Chondrocyte (in vitro differentiated cells): ENCODE measurements around the gene P2RY8. TPM values are rescaled to one million over a fixed set of nuclear protein-coding genes. Genes with fewer than 3 reads are reported as not detected.
A peak's percentile ranks its signal among the peaks of the same experiment; 100 is the strongest.

Source experiments
- DNase-seq: peaks from one replicate; pipeline ENCODE4 v3.0.0; 2021; ENCODE audit warnings: mixed read lengths, low spot score
- H3K27ac Mint-ChIP-seq: one replicate; pipeline ENCODE4 v1.8.0; 2021; ENCODE audit warnings: mild to moderate bottlenecking, moderate library complexity, mixed read lengths; ENCODE audit not compliant: unreplicated experiment
- H3K27me3 Mint-ChIP-seq: 2 replicates; pipeline ENCODE4 v1.8.0; 2021; ENCODE audit warnings: low read depth, mixed read lengths
- H3K36me3 Mint-ChIP-seq: 2 replicates; pipeline ENCODE4 v1.8.0; 2021; ENCODE audit warnings: low read depth, mixed read lengths
- H3K4me1 Mint-ChIP-seq: 2 replicates; pipeline ENCODE4 v1.8.0; 2021; ENCODE audit warnings: low read depth, mild to moderate bottlenecking, mixed read lengths
- H3K4me3 Mint-ChIP-seq: one replicate; pipeline ENCODE4 v1.8.0; 2021; ENCODE audit warnings: mild to moderate bottlenecking, moderate library complexity, mixed read lengths; ENCODE audit not compliant: unreplicated experiment
- H3K9me3 Mint-ChIP-seq: 2 replicates; pipeline ENCODE4 v1.8.0; 2021; ENCODE audit warnings: low read depth, mixed read lengths
- total RNA-seq: library from RNA; stranded (reverse); gene quantifications from 3 replicates; pipeline ENCODE4 v1.2.1, GENCODE V29; 2021
- TF ChIP-seq, protein P1 (sequence below): fragments of 200-600 bp; sonication (generic); IDR thresholded peaks from 2 replicates; pipeline ENCODE4 v1.5.0; 2021; ENCODE audit warnings: antibody characterized with exemption, mild to moderate bottlenecking, moderate library complexity

The P2RY8 gene
- total RNA-seq, 1 donor from 2014 or later, result not detected

DNA sequence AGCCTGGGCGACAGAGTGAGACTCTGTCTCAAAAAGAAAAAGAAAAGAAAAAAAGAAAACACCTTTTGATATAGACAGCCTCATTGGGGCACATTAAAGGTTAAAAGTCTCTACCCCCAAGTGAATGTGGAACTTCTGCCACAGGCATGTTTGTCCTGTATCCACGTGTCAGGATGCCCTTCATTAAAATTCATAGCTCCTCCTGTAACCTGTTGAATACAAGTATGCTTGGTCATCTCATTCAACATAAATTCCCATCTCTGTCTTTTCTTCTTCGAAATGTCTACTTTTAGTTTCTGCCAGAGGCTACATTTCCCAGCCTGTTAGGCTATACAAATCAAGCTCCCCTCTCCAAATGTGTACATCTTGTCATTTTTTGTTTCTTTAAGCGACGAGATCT lies 25.8 kb downstream of the P2RY8 start:
- Mint-ChIP-seq H3K4me3 (no peak overlapping the region), H3K4me1 (no peaks in the 10 kb centered on the region), H3K9me3 (peaks cover 10% of the 10 kb centered on the region), H3K36me3 (no peaks in the 10 kb centered on the region), H3K27me3 (peaks cover 8% of the 10 kb centered on the region), H3K27ac (no peak overlapping the region)
- no peak for DNase-seq
- TF ChIP-seq, protein P1, sequence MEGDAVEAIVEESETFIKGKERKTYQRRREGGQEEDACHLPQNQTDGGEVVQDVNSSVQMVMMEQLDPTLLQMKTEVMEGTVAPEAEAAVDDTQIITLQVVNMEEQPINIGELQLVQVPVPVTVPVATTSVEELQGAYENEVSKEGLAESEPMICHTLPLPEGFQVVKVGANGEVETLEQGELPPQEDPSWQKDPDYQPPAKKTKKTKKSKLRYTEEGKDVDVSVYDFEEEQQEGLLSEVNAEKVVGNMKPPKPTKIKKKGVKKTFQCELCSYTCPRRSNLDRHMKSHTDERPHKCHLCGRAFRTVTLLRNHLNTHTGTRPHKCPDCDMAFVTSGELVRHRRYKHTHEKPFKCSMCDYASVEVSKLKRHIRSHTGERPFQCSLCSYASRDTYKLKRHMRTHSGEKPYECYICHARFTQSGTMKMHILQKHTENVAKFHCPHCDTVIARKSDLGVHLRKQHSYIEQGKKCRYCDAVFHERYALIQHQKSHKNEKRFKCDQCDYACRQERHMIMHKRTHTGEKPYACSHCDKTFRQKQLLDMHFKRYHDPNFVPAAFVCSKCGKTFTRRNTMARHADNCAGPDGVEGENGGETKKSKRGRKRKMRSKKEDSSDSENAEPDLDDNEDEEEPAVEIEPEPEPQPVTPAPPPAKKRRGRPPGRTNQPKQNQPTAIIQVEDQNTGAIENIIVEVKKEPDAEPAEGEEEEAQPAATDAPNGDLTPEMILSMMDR, result no peak

DNA sequence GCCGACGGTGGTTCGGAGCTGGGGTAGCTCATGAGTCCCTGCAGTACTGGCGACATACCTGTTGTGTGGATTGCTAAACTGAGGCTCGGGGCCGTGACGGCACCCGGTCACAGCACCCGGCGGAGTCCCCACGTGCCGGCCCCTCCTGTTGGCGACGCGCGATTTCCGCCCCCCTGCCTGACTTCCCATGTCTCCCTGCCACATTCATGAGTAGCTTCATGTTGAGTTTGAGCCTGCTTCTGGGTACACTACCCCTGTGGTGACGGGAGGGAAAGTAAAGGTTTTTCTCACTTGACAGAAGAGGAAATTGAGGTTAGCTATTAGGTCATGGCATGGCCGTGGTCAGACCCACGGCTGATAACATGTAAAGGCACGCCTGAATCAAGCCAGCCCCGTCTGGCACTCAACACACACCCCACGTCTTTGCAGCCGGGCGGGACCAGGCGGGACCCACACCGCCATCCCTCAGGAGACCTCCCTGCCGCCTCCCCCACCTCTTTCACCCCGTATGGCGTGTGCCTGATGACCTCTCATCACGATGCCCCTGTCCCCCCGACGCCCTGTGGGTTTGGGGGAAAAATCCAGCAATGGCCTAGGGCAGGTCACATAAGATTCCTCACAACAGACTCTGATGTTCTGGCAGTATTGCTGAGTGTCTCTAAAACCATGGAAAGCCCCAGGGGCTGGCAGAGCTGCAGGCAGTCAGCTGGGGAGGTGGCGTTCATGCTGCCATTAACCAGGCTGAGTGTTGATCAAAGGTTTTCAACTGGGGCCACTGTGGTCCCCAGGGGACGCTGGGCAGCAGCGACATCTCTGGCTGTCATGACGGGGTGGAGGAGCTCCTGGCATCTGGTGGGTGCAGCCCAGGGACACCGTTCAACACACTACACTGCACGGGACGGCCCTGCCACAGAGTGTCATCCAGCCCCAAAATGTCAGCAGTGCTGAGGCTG lies 29.2 kb downstream of the P2RY8 start:
- no peaks in the 10 kb centered on the region for H3K36me3 Mint-ChIP-seq
- H3K4me3 Mint-ChIP-seq, result no peak overlapping the region
- H3K4me1 Mint-ChIP-seq, result no peaks in the 10 kb centered on the region
- H3K27me3 Mint-ChIP-seq, result peaks cover 7% of the 10 kb centered on the region
- DNase-seq, result peak; percentile 82
- H3K9me3 Mint-ChIP-seq, result peaks cover 8% of the 10 kb centered on the region
- H3K27ac Mint-ChIP-seq, result no peak overlapping the region
- TF ChIP-seq, protein P1, result no peak

DNA sequence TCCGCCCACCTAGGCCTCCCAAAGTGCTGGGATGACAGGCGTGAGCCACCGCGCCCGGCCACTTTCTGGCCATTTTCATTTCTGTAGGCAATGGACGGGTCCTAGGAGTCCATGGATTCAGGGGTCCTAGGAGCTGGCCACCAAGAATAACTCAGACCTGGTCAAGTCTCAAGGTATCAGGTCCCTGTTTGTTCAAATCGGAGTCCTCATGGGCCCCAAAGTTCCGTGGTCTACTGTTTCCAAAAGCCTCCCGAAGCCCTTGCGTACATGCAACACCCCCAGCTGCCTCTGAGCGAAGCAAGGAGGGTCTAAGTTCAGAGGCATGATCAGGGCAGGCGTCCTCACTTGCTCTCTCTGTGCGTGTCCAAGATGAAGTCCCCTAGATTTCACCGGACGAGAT lies 30.1 kb downstream of the P2RY8 start:
- Mint-ChIP-seq H3K36me3 (no peaks in the 10 kb centered on the region), H3K9me3 (peaks cover 8% of the 10 kb centered on the region), H3K27me3 (peaks cover 7% of the 10 kb centered on the region), H3K27ac (no peak overlapping the region), H3K4me1 (no peaks in the 10 kb centered on the region), H3K4me3 (no peak overlapping the region)
- TF ChIP-seq, protein P1, result no peak
- DNase-seq, result peak; percentile 28

DNA sequence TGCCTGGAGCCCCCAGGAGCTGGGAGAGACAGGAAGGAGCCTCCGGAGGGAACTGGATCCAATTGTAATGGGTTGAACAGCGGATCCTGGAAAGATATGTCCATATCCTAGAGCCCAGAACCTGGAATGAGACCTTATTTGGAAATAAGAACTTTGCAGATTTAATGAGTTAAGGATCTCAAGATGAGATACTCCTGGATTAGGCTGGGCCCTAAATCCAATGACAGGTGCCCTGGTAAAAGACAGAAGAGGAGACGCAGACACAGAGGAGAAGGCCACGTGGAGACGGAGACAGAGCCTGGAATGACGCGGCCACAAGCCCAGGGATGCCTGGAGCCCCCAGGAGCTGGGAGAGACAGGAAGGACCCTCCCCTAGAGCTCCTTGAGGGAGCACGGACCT lies 34.1 kb downstream of the P2RY8 start:
- no peaks in the 10 kb centered on the region for H3K9me3 Mint-ChIP-seq
- H3K27ac Mint-ChIP-seq, result no peak overlapping the region
- no peak overlapping the region for H3K4me3 Mint-ChIP-seq
- H3K27me3 Mint-ChIP-seq, result no peaks in the 10 kb centered on the region
- TF ChIP-seq, protein P1, result no peak
- no peaks in the 10 kb centered on the region for H3K4me1 Mint-ChIP-seq
- H3K36me3 Mint-ChIP-seq, result no peaks in the 10 kb centered on the region
- peak; percentile 22 for DNase-seq

DNA sequence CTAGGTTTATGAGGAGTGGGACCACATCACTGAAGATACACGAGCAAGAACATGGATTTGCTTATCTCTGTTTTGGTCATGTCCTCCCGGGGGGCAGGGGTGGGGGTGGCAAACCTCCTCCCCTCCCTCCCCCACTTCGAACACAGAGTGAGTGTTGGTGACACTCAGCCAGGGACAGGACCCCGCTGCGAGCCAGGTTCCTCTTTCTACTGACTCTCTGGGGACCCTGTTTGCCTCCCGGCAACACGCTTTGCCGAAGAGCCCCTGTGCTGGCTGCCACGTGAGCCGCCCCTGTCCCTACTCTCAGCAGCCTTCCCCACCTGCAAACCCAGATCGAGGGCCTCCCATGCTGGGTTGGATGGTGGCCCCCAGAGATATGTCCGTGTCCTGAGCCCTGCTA lies 34.7 kb downstream of the P2RY8 start:
- no peaks in the 10 kb centered on the region for H3K9me3 Mint-ChIP-seq
- H3K4me3 Mint-ChIP-seq, result no peak overlapping the region
- no peaks in the 10 kb centered on the region for H3K36me3 Mint-ChIP-seq
- H3K4me1 Mint-ChIP-seq, result no peaks in the 10 kb centered on the region
- peak; percentile 82 for DNase-seq
- TF ChIP-seq, protein P1, result no peak
- no peaks in the 10 kb centered on the region for H3K27me3 Mint-ChIP-seq
- no peak overlapping the region for H3K27ac Mint-ChIP-seq
